KMS-11 (cell line): ENCODE results near the gene NRAP.

ENCODE experiments used
- H2AFZ ChIP-seq: fragments of 200-600 bp; sonication (generic); 2 replicates; pipeline ENCODE4 v1.6.1; 2016; ENCODE audit warnings: antibody characterized with exemption, mixed run types, low read depth
- H3K27ac ChIP-seq: fragments of 200-600 bp; sonication (generic); 2 replicates; pipeline ENCODE4 v1.6.1; 2016; ENCODE audit warnings: mild to moderate bottlenecking, mixed run types
- H3K27me3 ChIP-seq: fragments of 200-600 bp; sonication (generic); 2 replicates; pipeline ENCODE4 v1.6.1; 2017; ENCODE audit warnings: mild to moderate bottlenecking, low read depth, mixed run types, moderate library complexity; ENCODE audit not compliant: insufficient read depth
- H3K36me3 ChIP-seq: fragments of 200-600 bp; sonication (generic); 2 replicates; pipeline ENCODE4 v1.6.1; 2017; ENCODE audit warnings: mild to moderate bottlenecking, mixed run types; ENCODE audit not compliant: insufficient read depth
- H3K4me1 ChIP-seq: fragments of 200-600 bp; sonication (generic); 2 replicates; pipeline ENCODE4 v1.6.1; 2016; ENCODE audit warnings: mild to moderate bottlenecking, low read depth, mixed run types; ENCODE audit not compliant: poor library complexity, severe bottlenecking
- H3K4me2 ChIP-seq: fragments of 200-600 bp; sonication (generic); 2 replicates; pipeline ENCODE4 v1.7.0; 2016; ENCODE audit warnings: mild to moderate bottlenecking, mixed run types
- H3K4me3 ChIP-seq: fragments of 200-600 bp; sonication (generic); IDR thresholded peaks from 2 replicates; pipeline ENCODE4 v1.6.1; 2017; ENCODE audit warnings: low read depth, low read length, mixed read lengths; ENCODE audit not compliant: insufficient read depth
- H3K79me2 ChIP-seq: fragments of 200-600 bp; sonication (generic); 2 replicates; pipeline ENCODE4 v1.6.1; 2016; ENCODE audit warnings: low read depth, mixed run types; ENCODE audit not compliant: insufficient read depth
- H3K9ac ChIP-seq: fragments of 200-600 bp; sonication (generic); 2 replicates; pipeline ENCODE4 v1.6.1; 2016; ENCODE audit warnings: mild to moderate bottlenecking, mixed run types
- H4K20me1 ChIP-seq: fragments of 200-600 bp; sonication (generic); 2 replicates; pipeline ENCODE4 v1.6.1; 2016; ENCODE audit warnings: mild to moderate bottlenecking, mixed run types; ENCODE audit not compliant: insufficient read depth
- TF ChIP-seq, protein P1 (sequence below): fragments of 200-600 bp; sonication (generic); conservative IDR thresholded peaks from 2 replicates; pipeline ENCODE4 v1.6.1; 2017; ENCODE audit warnings: low read depth, mild to moderate bottlenecking, antibody characterized with exemption, low read length, moderate library complexity, mixed read lengths

Gene NRAP

GRCh38 chr10:113627836-113628235 is 36.0 kb downstream of the NRAP start:
- H3K27ac ChIP-seq, result no peak overlapping the region
- no peaks in the 10 kb centered on the region for H4K20me1 ChIP-seq
- no peaks in the 10 kb centered on the region for H3K27me3 ChIP-seq
- H3K79me2 ChIP-seq, result no peaks in the 10 kb centered on the region
- H3K36me3 ChIP-seq, result no peaks in the 10 kb centered on the region
- H3K4me1 ChIP-seq, result no peaks in the 10 kb centered on the region
- H2AFZ ChIP-seq, result no peak overlapping the region
- no peak overlapping the region for H3K4me2 ChIP-seq
- TF ChIP-seq, protein P1, sequence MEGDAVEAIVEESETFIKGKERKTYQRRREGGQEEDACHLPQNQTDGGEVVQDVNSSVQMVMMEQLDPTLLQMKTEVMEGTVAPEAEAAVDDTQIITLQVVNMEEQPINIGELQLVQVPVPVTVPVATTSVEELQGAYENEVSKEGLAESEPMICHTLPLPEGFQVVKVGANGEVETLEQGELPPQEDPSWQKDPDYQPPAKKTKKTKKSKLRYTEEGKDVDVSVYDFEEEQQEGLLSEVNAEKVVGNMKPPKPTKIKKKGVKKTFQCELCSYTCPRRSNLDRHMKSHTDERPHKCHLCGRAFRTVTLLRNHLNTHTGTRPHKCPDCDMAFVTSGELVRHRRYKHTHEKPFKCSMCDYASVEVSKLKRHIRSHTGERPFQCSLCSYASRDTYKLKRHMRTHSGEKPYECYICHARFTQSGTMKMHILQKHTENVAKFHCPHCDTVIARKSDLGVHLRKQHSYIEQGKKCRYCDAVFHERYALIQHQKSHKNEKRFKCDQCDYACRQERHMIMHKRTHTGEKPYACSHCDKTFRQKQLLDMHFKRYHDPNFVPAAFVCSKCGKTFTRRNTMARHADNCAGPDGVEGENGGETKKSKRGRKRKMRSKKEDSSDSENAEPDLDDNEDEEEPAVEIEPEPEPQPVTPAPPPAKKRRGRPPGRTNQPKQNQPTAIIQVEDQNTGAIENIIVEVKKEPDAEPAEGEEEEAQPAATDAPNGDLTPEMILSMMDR, result no peak
- no peak overlapping the region for H3K4me3 ChIP-seq
- no peak overlapping the region for H3K9ac ChIP-seq

DNA sequence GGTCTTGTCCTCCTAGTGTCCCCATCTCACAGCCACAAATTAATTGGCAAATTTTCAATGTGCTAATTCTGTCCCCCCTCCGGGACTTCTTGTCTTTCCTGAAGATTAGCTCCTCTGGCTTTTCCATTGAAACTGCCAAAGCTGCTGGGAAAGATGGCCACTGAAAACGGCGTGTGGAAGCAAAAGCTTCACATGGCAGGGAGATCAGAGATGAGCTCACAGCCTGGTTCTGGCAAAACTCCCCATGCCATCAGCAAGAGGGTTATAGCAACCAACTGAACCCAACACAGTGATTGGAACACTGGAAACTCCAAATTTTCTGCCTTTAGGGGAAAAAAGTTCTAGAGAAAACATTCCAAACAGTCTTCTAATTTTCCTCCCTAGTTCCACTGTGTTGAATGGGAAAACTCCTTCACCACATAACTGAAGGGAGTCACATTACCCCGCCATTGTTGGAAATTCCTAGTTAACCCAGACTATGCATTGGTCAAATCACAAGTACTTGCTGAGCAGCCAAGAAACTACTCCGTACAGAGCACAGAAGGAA is 37.0 kb downstream of the NRAP start:
- Histone ChIP-seq H4K20me1 (no peaks in the 10 kb centered on the region), H3K27ac (no peak overlapping the region), H3K36me3 (no peaks in the 10 kb centered on the region), H3K27me3 (no peaks in the 10 kb centered on the region), H2AFZ (no peak overlapping the region), H3K4me2 (no peak overlapping the region), H3K9ac (no peak overlapping the region), H3K4me1 (no peaks in the 10 kb centered on the region), H3K4me3 (no peak overlapping the region), H3K79me2 (no peaks in the 10 kb centered on the region)
- TF ChIP-seq, protein P1, result no peak

DNA sequence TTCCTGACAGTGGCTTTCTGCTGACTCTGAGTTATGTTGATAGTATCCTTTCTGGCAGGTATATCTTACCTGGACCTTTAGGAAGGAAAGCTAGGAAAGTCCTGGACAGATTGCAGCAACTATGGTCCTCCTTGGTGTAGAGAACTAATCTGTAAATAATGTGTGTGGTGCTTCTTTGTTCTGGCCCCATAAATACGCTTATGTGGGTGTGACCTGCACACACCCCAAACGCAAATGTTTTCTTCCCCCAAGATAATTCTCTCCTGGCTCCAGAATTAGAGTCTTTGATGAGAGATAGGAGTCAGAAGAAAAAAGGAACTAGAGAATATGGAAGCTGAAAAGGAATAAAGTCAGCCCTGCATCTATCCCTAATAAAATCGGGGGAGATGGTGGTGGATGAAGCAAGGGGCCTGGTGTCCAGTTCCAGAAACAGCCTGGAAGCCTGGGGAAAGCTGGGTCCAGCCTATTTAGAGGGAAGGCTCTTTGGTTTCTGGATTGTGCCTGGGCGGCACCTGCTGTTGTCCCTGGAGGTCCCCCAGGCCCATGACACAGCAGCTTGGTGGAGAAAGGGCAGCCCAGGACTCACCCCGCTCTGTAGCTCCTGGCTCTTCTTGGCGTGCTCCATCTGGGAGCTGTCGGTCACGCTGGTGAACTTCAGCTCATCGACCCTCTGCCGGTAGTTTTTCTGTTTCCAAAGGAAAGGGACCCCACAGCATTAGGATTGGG is 38.2 kb downstream of the NRAP start:
- Histone ChIP-seq H3K9ac (no peak overlapping the region), H3K4me2 (no peak overlapping the region), H3K79me2 (no peaks in the 10 kb centered on the region), H3K27me3 (no peaks in the 10 kb centered on the region), H4K20me1 (no peaks in the 10 kb centered on the region), H2AFZ (no peak overlapping the region), H3K4me3 (no peak overlapping the region), H3K36me3 (no peaks in the 10 kb centered on the region), H3K27ac (no peak overlapping the region), H3K4me1 (no peaks in the 10 kb centered on the region)
- TF ChIP-seq, protein P1, result no peak

GRCh38 chr10:113622831-113623230 is 41.0 kb downstream of the NRAP start:
- Histone ChIP-seq H4K20me1 (no peaks in the 10 kb centered on the region), H3K79me2 (no peaks in the 10 kb centered on the region), H2AFZ (no peak overlapping the region), H3K4me1 (no peaks in the 10 kb centered on the region), H3K36me3 (no peaks in the 10 kb centered on the region), H3K9ac (no peak overlapping the region), H3K27ac (no peak overlapping the region), H3K4me2 (no peak overlapping the region), H3K27me3 (no peaks in the 10 kb centered on the region), H3K4me3 (no peak overlapping the region)
- TF ChIP-seq, protein P1, result no peak
